Measurements from ENCODE around the gene ERF.
A peak's percentile ranks its signal among the peaks of the same experiment; 100 is the strongest.

ERF gene

DNA sequence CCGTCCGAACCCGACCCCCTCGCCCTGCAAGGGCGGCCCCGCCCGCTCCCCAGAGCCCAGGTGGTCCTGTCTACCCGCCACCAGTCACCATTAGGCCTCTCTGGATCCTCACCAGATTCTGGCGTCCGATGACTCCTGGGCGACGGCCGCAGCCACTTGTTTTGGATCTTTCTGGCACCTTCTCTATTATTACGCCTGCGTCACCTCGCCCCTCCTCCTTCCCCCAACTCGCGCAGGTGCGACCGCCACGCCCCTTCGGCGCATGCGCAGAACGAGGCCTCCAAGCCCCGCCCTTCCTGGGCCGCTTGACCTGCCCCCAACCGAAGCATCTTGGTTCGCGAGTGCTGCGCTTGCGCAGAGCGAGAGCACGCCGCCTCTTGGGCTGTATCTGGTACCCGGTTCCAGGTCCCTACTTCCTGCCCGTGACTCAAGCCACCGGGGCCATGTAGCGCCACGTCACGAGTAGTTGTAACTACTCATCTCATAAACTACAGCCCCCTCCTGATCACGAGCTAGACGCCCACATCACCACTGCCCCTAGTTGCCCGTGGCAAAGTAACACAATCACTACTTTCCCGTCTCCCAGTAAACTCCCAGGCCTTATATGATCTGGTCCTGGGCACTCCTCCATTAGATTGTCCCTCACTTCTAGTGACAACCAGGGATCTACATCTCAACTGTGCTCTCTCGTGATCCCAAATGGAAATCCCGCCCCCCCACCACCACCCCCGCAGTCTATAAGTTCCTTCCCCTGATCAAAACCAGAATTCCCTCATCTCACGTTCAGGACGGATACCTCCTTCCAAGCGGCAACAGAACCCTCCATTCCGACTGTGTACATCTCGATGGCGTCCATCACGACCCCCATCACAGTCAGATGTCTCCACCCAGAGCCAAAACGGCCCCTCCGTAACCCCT lies 37.1 kb downstream of the ERF start, which contains the start of gene DEDD2:
TSS of gene DEDD2 (minus strand) at position 158 of the 918 bp plus-strand sequence. CDS start 670 bp downstream, outside the sequence.
- peak within 1 kb of the TSS; percentile 88; the same call in 1 of the 2 replicates for H2AFZ ChIP-seq (ENCODE audit: low read depth)
- no peaks in the 10 kb centered on the region; the same call in 1 of the 2 replicates for H3K36me3 ChIP-seq (ENCODE audit: insufficient read depth)
- H3K4me1 ChIP-seq (ENCODE audit: low read depth, poor library complexity, severe bottlenecking): peaks cover 38% of the 10 kb centered on the region
- H3K9ac ChIP-seq: peak within 1 kb of the TSS; percentile 66
- H3K27ac ChIP-seq: peak within 1 kb of the TSS; percentile 44
- H3K79me2 ChIP-seq (ENCODE audit: insufficient read depth, low read depth): peaks cover 53% of the 10 kb centered on the region
- no peaks in the 10 kb centered on the region for H3K27me3 ChIP-seq (ENCODE audit: insufficient read depth, low read depth)
- TF ChIP-seq, protein P1, sequence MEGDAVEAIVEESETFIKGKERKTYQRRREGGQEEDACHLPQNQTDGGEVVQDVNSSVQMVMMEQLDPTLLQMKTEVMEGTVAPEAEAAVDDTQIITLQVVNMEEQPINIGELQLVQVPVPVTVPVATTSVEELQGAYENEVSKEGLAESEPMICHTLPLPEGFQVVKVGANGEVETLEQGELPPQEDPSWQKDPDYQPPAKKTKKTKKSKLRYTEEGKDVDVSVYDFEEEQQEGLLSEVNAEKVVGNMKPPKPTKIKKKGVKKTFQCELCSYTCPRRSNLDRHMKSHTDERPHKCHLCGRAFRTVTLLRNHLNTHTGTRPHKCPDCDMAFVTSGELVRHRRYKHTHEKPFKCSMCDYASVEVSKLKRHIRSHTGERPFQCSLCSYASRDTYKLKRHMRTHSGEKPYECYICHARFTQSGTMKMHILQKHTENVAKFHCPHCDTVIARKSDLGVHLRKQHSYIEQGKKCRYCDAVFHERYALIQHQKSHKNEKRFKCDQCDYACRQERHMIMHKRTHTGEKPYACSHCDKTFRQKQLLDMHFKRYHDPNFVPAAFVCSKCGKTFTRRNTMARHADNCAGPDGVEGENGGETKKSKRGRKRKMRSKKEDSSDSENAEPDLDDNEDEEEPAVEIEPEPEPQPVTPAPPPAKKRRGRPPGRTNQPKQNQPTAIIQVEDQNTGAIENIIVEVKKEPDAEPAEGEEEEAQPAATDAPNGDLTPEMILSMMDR (conservative IDR thresholded peaks at IDR 0.05; ENCODE audit: low read depth, low read length): no peak
- H4K20me1 ChIP-seq (ENCODE audit: insufficient read depth): peaks cover 4% of the 10 kb centered on the region; the same call in 1 of the 2 replicates
- H3K4me2 ChIP-seq: peak within 1 kb of the TSS; percentile 99
- peak within 1 kb of the TSS; percentile 29 for H3K4me3 ChIP-seq (IDR thresholded peaks at IDR 0.05; ENCODE audit: insufficient read depth, low read depth, low read length)

DNA sequence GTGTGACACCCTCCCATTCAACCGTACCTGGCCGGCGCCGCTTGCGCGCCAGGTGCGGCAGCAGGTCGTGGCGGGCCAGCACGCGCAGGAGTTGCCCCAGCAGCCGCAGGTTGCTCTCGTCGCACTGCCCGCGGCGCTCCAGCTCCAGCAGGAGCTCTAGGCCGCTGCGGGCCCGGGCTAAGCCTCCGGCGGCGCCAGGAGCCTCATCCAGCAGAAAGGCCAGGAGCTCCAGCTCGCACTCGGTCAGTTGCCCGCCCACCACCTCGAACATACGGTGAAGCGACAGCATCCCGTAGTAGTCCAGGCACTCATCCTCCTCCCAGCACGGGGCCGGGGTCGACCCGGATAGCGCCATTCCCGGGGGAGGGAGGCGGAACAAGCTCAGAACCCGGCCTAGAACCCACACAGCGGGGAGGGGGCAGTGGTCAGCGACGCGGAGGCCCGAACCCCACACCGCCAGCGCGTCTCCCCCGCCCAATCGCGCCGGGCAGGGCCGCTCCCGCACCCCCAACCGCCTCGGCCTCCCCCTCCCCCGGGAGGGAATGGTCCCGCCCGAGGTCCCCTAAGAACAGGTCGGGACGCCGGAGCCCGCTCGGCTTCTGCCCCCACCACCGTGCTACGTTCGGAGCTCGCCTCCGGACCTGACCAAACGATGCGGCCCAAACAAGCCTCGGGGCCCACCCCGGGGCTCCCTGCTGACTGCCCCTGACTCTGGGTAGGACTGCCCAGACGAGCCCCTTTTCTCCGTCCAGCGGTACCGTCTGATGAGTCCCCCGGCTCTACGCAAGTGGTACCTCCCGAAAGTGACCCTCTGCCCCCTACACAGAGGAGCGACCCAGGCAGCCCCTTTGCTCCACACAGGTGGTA lies 38.0 kb downstream of the ERF start:
- Histone ChIP-seq H3K4me3 (IDR thresholded peaks at IDR 0.05; ENCODE audit: insufficient read depth, low read depth, low read length) (peak overlapping the region; percentile 29), H2AFZ (ENCODE audit: low read depth) (peak overlapping the region; percentile 88; the same call in 1 of the 2 replicates), H4K20me1 (ENCODE audit: insufficient read depth) (peaks cover 4% of the 10 kb centered on the region; the same call in 1 of the 2 replicates), H3K4me2 (peak overlapping the region; percentile 99), H3K4me1 (ENCODE audit: low read depth, poor library complexity, severe bottlenecking) (peaks cover 38% of the 10 kb centered on the region), H3K27ac (peak overlapping the region; percentile 44), H3K27me3 (ENCODE audit: insufficient read depth, low read depth) (no peaks in the 10 kb centered on the region), H3K9ac (peak overlapping the region; percentile 66), H3K79me2 (ENCODE audit: insufficient read depth, low read depth) (peaks cover 44% of the 10 kb centered on the region), H3K36me3 (ENCODE audit: insufficient read depth) (no peaks in the 10 kb centered on the region; the same call in 1 of the 2 replicates)
- TF ChIP-seq, protein P1 (conservative IDR thresholded peaks at IDR 0.05; ENCODE audit: low read depth, low read length): no peak

DNA sequence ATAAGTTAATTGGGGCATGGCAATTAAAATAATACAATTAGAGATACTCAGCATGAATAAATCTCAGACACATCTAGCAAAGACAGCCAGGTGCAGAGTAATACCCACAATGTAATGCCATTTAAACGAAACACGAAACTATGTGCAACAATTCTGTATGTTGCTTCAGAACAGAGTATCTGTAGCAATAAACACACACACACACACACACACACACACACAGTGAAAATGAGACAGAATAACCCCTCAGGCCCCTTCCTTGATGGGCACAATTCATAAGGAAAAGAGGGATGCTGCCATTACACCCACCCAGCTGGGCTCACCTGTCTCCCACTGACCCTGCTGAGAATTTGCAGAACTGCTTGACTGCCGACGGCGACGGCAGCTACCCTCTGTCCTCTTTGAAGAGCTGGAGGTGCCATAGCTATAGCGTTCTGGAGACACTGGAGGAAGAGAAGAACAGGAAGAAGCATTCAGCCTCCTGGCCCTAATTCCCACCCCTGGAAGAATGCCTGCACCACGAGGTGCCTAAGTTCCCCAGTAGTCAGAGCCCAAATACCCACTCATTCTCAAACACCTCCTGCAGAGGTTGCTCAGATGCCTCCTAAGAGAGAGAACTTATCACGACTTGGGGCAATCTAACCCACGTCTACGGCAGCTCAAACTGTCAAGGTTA lies 40.0 kb downstream of the ERF start:
- peak overlapping the region; percentile 14; the same call in 1 of the 2 replicates for H3K4me2 ChIP-seq
- no peaks in the 10 kb centered on the region; the same call in none of the 2 replicates for H3K36me3 ChIP-seq (ENCODE audit: insufficient read depth)
- H3K4me3 ChIP-seq (IDR thresholded peaks at IDR 0.05; ENCODE audit: insufficient read depth, low read depth, low read length): no peak overlapping the region
- H3K4me1 ChIP-seq (ENCODE audit: low read depth, poor library complexity, severe bottlenecking): peaks cover 29% of the 10 kb centered on the region
- no peak overlapping the region for H3K27ac ChIP-seq
- H3K27me3 ChIP-seq (ENCODE audit: insufficient read depth, low read depth): no peaks in the 10 kb centered on the region
- H3K9ac ChIP-seq: no peak overlapping the region
- TF ChIP-seq, protein P1 (conservative IDR thresholded peaks at IDR 0.05; ENCODE audit: low read depth, low read length): no peak
- peaks cover 27% of the 10 kb centered on the region; the same call in 1 of the 2 replicates for H3K79me2 ChIP-seq (ENCODE audit: insufficient read depth, low read depth)
- H4K20me1 ChIP-seq (ENCODE audit: insufficient read depth): peaks cover 4% of the 10 kb centered on the region; the same call in 1 of the 2 replicates
- H2AFZ ChIP-seq (ENCODE audit: low read depth): no peak overlapping the region

DNA sequence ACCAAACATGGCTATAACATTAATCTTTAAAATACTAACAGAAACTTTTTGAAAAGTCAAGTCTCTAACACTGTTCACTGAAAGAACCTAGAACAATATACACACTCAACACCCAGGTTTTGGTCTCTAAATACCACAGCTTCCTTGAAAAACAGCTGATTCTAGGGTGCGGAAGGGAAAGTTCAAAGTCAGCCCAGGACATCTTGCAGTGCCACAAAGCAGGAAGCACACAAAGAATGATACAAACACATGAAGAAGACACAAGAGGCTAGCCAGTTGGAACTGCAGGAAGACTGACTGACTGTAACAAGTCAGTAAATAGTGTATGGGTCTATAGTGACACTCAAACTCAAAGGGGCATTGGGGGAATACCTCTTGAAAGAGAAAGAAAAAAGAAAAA lies 42.0 kb downstream of the ERF start:
- Histone ChIP-seq H3K4me1 (ENCODE audit: low read depth, poor library complexity, severe bottlenecking) (peaks cover 14% of the 10 kb centered on the region), H3K36me3 (ENCODE audit: insufficient read depth) (no peaks in the 10 kb centered on the region; the same call in none of the 2 replicates), H3K27me3 (ENCODE audit: insufficient read depth, low read depth) (no peaks in the 10 kb centered on the region), H3K4me2 (no peak overlapping the region), H2AFZ (ENCODE audit: low read depth) (no peak overlapping the region), H3K79me2 (ENCODE audit: insufficient read depth, low read depth) (peaks cover 27% of the 10 kb centered on the region; the same call in 1 of the 2 replicates), H3K27ac (no peak overlapping the region), H3K4me3 (IDR thresholded peaks at IDR 0.05; ENCODE audit: insufficient read depth, low read depth, low read length) (no peak overlapping the region), H3K9ac (no peak overlapping the region), H4K20me1 (ENCODE audit: insufficient read depth) (peaks cover 4% of the 10 kb centered on the region; the same call in 1 of the 2 replicates)
- TF ChIP-seq, protein P1 (conservative IDR thresholded peaks at IDR 0.05; ENCODE audit: low read depth, low read length): no peak
